Upper lobe of left lung (tissue), 6 donors: Measurements from ENCODE around the gene SPSB1. TPM values are rescaled to one million over a fixed set of nuclear protein-coding genes. Genes with fewer than 3 reads are reported as not detected.
A peak's percentile ranks its signal among the peaks of the same experiment; 100 is the strongest.

Source experiments
- ATAC-seq, 2 donors: fragments of 200-7000 bp; cut with Tn5 transposase; one replicate each; pipeline ENCODE4 v1.9.1; 2022; ENCODE audit warnings: mild to moderate bottlenecking in 2 of 2, moderate library complexity in 2 of 2; ENCODE audit not compliant: low FRiP score in 2 of 2
- DNase-seq, 2 donors: peaks; one replicate each; pipeline ENCODE4 v3.0.0-alpha.2; 2019 to 2020
- H3K27ac ChIP-seq, 4 donors: fragments of 200-600 bp; sonication (generic); one replicate each; pipeline ENCODE4 v1.5.1; 2016 to 2019
- H3K27me3 ChIP-seq, 4 donors: fragments of 200-600 bp; sonication (generic); one replicate each; pipeline ENCODE4 v1.5.1; 2017 to 2019
- H3K36me3 ChIP-seq, 4 donors: fragments of 200-600 bp; sonication (generic); one replicate each; pipeline ENCODE4 v1.5.1; 2016 to 2019
- H3K4me1 ChIP-seq, 4 donors: fragments of 200-600 bp; sonication (generic); one replicate each; pipeline ENCODE4 v1.5.1; 2018 to 2019
- H3K4me3 ChIP-seq, 4 donors: fragments of 200-600 bp; sonication (generic); one replicate each; pipeline ENCODE4 v1.5.1; 2017 to 2019; ENCODE audit warnings: mild to moderate bottlenecking in 2 of 4, moderate library complexity in 1 of 4
- H3K9me3 ChIP-seq, 4 donors: fragments of 200-600 bp; sonication (generic); one replicate each; pipeline ENCODE4 v1.5.1; 2018 to 2019
- EP300 ChIP-seq, 4 donors: sonication (generic); formaldehyde crosslinking; IDR thresholded peaks; one replicate each; pipeline ENCODE4 v1.5.1; 2017; ENCODE audit warnings: antibody characterized with exemption in 4 of 4, control low read depth in 2 of 4
- POLR2A ChIP-seq, 4 donors: fragments of 450-650 bp; IDR thresholded peaks; one replicate each; pipeline ENCODE4 v1.5.1; 2016 to 2017; ENCODE audit warnings: antibody characterized with exemption in 4 of 4, mild to moderate bottlenecking in 2 of 4
- POLR2AphosphoS5 ChIP-seq, 2 donors: sonication (generic); formaldehyde crosslinking; IDR thresholded peaks; one replicate each; pipeline ENCODE4 v1.5.1; 2017; ENCODE audit warnings: antibody characterized with exemption in 2 of 2
- WGBS, 2 donors: methylation state at CpG; one replicate each; pipeline ENCODE4 v1.1.5; 2017 to 2018; 5-methylcytosine and 5-hydroxymethylcytosine counted together
- total RNA-seq, 6 donors: library from RNA; depleted of rRNA in 4 of 6; stranded (reverse); fragments of >200 nt in 4 of 6; gene quantifications; one replicate each; pipeline versions ENCODE4 v1.1.0 to v1.2.1, GENCODE V29; 2016 to 2021
- TF ChIP-seq, protein P1 (sequence below), 6 experiments: fragments of 450-650 bp in 4 of 6; fragments of 200-600 bp in 2 of 6; sonication (generic) in 2 of 6; IDR thresholded peaks; one replicate each; pipeline ENCODE4 v1.5.1; 2016 to 2019; ENCODE audit warnings: antibody characterized with exemption in 6 of 6
- donor health status: DM: no; HTN: no; CAD: no; lungs with moderate emphysema.
- donor health status: DM: no; HTN: yes; CAD: no; lungs with severe emphysema.

The SPSB1 gene
- total RNA-seq, 6 donors from 2014 or later, result 21.0 to 49.1 (median 30.3) TPM

DNA sequence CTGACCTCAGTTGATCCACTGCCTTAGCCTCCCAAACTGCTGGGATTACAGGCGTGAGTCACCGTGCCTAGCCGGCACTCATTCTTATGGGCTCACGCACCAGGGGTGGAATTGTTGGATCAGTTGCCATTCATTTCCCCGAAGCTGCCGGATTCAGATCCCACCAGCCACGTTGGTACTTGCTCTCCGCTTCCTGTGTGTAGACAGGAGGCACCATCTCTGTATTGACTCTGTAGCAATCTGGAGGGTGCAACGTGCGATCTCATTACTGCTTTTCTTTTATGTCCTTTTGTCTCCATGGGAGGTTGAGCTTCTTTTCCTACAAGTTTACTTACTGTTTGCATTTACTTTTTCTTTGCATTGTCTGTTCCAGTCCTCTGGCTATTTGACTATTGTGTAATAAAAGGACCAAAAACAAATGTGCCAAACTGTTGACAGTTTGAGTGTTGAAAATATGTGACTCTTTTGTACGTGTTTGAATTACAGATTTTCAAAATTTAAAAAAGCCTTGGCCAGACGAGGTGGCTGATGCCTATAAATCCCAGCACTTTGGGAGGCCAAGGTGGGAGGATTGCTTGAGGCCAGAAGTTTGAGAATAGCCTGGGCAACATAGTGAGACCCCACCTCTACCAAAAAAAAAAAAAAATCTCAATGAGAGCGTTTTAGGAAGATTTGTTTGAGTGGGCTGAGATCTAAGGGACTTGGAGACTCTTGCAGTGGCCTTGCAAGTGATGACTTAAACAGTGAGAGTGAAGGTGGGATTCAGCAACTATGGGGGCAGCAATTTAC, 39.1 kb downstream of the SPSB1 start:
- H3K9me3 ChIP-seq, result no peaks in the 10 kb centered on the region
- TF ChIP-seq POLR2A (IDR thresholded peaks at IDR 0.05) (no peak), POLR2AphosphoS5 (IDR thresholded peaks at IDR 0.05) (no peak), EP300 (IDR thresholded peaks at IDR 0.05) (no peak)
- TF ChIP-seq, protein P1, sequence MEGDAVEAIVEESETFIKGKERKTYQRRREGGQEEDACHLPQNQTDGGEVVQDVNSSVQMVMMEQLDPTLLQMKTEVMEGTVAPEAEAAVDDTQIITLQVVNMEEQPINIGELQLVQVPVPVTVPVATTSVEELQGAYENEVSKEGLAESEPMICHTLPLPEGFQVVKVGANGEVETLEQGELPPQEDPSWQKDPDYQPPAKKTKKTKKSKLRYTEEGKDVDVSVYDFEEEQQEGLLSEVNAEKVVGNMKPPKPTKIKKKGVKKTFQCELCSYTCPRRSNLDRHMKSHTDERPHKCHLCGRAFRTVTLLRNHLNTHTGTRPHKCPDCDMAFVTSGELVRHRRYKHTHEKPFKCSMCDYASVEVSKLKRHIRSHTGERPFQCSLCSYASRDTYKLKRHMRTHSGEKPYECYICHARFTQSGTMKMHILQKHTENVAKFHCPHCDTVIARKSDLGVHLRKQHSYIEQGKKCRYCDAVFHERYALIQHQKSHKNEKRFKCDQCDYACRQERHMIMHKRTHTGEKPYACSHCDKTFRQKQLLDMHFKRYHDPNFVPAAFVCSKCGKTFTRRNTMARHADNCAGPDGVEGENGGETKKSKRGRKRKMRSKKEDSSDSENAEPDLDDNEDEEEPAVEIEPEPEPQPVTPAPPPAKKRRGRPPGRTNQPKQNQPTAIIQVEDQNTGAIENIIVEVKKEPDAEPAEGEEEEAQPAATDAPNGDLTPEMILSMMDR (IDR thresholded peaks at IDR 0.05), result no peak
- 82 to 85% methylated on average over 13 of the region's 13 CpGs for WGBS, 2 donors
- H3K36me3 ChIP-seq, result no peaks in the 10 kb centered on the region
- H3K27me3 ChIP-seq, result no peaks in the 10 kb centered on the region
- no peak overlapping the region for H3K4me3 ChIP-seq
- peaks cover 0 to 13% (median 3%) of the 10 kb centered on the region in 4 donors for H3K4me1 ChIP-seq
- no peak for ATAC-seq
- no peak overlapping the region for H3K27ac ChIP-seq
- no peak for DNase-seq

DNA sequence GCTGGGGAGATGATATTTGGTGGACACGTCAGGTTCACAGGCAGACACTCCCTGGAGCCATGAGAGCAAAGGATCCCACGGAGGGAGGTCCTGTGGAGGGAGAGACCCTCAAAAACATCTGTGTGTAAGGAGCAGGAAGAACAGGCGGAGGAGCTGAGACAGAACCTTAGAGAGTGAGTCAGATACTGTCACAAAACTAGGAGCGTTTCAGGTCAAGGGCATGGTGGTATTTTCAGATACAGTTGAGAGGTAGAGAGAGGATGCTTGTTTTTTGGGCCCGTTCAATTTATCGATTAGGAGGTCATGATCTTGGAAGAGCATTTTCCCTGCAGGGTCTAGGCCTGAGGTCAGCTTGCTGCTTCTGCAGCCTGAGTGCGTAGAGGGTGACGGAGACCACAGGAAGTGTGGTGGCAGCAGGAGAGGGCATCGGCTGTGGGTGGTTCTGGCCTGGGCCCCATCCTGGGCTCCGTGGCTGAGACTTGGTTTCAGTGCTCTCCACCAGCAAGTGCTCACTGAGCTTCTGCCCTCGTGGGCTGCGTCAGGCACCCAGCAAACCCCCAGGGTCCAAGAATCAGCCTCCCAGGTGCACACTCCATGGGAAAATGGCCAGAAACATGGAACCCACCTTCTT, 39.9 kb downstream of the SPSB1 start:
- TF ChIP-seq EP300 (IDR thresholded peaks at IDR 0.05), result no peak
- no peak for TF ChIP-seq POLR2AphosphoS5 (IDR thresholded peaks at IDR 0.05)
- no peak for TF ChIP-seq POLR2A (IDR thresholded peaks at IDR 0.05)
- TF ChIP-seq, protein P1 (IDR thresholded peaks at IDR 0.05), result no peak
- no peak for ATAC-seq
- peaks cover 0 to 8% (median 1%) of the 10 kb centered on the region in 4 donors for H3K4me1 ChIP-seq
- 71 to 83% methylated on average over 6 to 12 of the region's 12 CpGs for WGBS, 2 donors
- H3K36me3 ChIP-seq, result no peaks in the 10 kb centered on the region
- no peak overlapping the region for H3K4me3 ChIP-seq
- no peak for DNase-seq
- no peaks in the 10 kb centered on the region for H3K27me3 ChIP-seq
- H3K9me3 ChIP-seq, result no peaks in the 10 kb centered on the region
- no peak overlapping the region for H3K27ac ChIP-seq

DNA sequence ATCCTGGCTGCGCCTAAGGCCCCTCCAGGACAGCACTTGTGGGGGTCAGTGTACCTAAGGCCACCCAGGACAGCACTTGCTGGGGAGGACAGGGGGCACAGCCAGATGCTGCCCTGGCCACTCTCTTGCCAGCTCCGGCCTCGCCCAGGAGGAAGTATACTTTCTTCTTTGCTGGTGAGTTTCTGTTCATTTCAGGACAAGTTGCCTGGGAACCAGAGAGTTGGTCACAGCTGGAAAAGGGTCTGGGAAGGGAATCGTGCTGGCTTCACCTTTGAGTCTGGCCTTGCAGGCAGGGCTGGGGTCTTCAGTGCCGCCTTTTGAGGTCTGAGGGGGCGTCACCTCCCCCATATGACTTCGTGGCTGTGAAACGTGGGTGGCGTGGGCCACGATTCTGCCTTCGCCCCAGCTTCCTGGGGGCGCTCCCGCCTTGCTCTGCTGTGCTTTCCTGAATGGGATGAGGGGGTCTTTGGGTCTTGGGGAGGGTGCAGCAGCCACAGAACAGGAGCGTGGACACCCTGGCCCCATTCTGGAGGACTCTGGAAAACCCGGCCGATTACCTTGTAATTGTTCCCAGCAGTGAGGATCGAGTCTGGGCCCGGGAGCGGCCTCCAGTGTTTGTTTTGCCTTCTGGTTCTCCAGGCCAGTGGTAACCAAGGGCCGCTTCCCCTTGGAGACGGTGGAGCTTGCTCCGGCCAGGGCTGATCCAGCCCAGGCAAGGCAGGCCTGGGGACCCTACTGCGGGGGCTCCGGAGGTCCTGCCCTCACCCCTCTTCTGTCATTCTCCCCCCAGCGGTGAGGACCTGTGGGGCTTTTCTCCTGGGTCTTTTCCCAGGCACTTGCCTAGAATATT, 45.9 kb downstream of the SPSB1 start:
- TF ChIP-seq POLR2AphosphoS5 (IDR thresholded peaks at IDR 0.05) (no peak), EP300 (IDR thresholded peaks at IDR 0.05) (no peak), POLR2A (IDR thresholded peaks at IDR 0.05) (no peak)
- TF ChIP-seq, protein P1 (IDR thresholded peaks at IDR 0.05), result no peak
- H3K36me3 ChIP-seq, result no peaks in the 10 kb centered on the region
- no peaks in the 10 kb centered on the region for H3K27me3 ChIP-seq
- DNase-seq (peak in 1 of 2 donors; percentile 61), ATAC-seq (peak; percentile 63 to 64)
- H3K4me3 ChIP-seq, result no peak overlapping the region
- peak overlapping the region in 2 of 4 donors; percentile 9 to 48 for H3K27ac ChIP-seq
- no peaks in the 10 kb centered on the region for H3K9me3 ChIP-seq
- WGBS, 2 donors, result 77 to 82% methylated on average over 18 to 25 of the region's 25 CpGs
- peaks cover 13 to 35% (median 26%) of the 10 kb centered on the region in 4 donors for H3K4me1 ChIP-seq

DNA sequence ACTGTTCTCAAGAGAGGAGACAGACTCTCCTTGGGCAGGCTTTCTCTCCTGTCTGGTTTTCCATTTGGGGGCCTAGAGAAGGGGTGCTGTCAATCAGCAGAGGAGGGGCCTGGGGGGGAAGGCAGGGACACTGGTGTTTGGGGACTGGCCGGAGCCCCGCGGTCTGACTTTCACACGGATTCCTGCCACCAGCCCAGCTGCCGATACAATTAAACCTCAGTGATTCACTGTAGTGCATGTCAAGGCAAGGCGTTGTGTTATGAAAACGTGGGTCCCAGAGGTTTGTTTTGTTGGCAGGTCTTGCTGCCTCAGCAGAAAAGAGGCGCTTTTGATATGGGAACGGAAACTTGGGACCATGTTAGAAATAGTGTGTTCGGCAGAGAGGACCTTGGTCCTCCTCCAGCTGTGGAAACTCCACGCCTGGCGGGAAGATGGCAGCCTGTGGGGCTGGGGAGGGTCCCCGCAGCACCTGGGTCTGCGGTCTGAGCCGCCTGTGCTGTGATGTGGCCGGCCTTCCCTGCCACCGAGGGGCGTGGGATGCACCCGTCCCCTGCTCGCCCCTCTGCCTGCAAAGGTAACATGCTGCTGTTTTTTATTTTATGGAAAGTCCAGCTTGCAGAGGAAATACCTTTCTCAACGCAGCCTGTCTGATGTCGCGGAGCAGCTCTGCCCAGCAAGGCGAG, 47.6 kb downstream of the SPSB1 start:
- Histone ChIP-seq H3K27me3 (no peaks in the 10 kb centered on the region), H3K4me3 (no peak overlapping the region), H3K27ac (peak overlapping the region in 1 of 4 donors; percentile 7), H3K4me1 (peaks cover 13 to 35% (median 26%) of the 10 kb centered on the region in 4 donors), H3K9me3 (no peaks in the 10 kb centered on the region), H3K36me3 (no peaks in the 10 kb centered on the region)
- no peak for DNase-seq
- peak in 1 of 2 donors; percentile 16 for ATAC-seq
- TF ChIP-seq, protein P1 (IDR thresholded peaks at IDR 0.05), result no peak
- no peak for TF ChIP-seq POLR2A (IDR thresholded peaks at IDR 0.05)
- TF ChIP-seq EP300 (IDR thresholded peaks at IDR 0.05), result no peak
- no peak for TF ChIP-seq POLR2AphosphoS5 (IDR thresholded peaks at IDR 0.05)
- WGBS, 2 donors, result 75 to 89% methylated on average over 18 to 24 of the region's 24 CpGs
